Smooth muscle cell of the brain vasculature (primary cell): ENCODE data around the gene TAAR2.
"Not testable (repeated sequence)": the region's sequence is repeated elsewhere in the genome, so short reads cannot be mapped to it uniquely, and the experiment has no call there.

Source experiments
- DNase-seq: peaks from one replicate; pipeline ENCODE4 v3.0.0-alpha.2; 2012; ENCODE audit warnings: low read depth, low spot score

TAAR2 gene

DNA sequence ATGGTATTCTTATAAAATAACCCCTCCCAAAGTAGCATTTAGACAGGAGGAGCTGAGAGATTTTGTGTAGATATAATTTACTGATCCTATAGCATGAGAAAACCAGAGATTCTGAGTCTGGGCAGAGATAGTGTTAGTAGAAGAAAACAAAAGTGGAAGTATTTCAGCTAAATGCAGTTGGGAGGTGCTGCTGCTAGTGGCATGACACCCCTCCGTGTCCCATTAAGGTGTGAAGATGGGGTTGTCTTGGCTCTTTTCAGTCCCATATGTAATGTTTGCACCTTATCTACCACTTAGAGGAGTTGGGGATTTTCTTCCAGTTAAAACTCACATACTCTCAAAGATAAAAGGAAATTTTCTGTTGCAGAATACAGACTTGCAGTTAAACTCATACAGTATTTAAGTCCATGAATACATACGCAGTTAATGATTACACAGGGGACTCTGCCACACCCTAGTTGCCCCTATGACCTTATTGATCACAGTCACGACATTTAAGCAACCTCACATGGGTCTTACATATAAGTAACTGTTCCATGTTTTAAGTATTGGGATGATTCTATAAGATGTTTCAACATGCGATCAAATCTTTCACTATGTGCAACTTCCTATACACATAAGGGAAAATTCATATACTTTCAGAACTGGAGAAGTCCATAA, 11.5 kb downstream of the TAAR2 start:
- DNase-seq = no peak

DNA sequence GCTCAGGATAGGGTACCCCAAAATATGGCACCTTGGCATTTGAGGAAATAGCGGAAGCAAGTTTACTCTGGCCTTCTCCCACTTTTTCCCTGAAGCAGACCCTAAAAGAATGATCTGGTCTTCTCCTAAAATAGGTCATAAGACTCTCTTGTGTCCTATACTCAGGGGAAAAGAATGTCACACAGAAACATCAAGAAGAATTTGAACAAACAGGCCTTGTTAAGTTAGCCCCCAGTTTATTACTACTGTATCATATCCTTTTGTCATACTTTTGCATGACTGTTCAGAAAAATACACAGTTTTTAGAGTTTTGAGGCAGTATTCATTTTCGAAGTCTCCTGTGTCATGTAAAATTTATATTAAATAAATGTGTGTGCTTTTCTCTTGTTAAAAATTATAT, 12.5 kb downstream of the TAAR2 start:
- no peak for DNase-seq

GRCh38 chr6:132607544-132608233, 16.4 kb downstream of the TAAR2 start:
- no peak for DNase-seq

- DNase-seq = no peak
Observed at GRCh38 chr6:132604635-132605152, 19.4 kb downstream of the TAAR2 start.

DNA sequence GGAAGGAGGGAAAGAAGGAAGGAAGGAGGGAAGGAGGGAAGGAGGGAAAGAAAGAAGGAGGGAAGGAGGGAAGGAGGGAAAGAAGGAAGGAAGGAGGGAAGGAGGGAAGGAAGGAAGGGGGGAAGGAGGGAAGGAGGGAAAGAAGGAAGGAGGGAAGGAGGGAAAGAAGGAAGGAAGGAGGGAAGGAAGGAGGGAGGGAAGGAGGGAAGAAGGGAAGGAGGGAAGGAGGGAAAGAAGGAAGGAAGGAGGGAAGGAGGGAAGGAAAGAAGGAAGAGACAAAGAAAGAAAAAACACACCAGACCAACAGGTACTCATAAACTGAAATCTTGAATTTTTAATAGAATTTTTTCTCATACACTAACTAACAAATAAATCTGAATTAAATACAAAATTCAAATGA, 23.2 kb downstream of the TAAR2 start:
- not testable (repeated sequence) for DNase-seq

DNA sequence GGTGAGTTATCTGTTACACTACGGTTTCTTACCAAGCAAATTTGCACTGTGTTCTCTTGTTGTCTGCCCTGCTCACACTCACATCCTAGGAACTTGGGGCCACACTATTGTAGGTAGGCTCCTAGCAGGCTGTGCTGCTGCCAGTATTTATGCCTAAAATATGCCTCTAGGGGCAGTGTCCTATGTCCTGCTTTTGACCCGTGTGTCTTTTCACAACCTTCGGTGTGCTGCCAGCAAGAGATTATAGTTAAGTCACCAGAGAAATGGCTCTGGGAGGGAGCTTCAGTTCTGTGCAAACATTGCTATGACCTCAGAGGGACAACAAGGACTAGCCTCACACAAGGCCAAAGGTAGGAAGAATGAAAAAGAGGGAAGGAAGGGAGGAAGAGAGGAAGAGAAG, 25.6 kb downstream of the TAAR2 start:
- no peak for DNase-seq

DNA sequence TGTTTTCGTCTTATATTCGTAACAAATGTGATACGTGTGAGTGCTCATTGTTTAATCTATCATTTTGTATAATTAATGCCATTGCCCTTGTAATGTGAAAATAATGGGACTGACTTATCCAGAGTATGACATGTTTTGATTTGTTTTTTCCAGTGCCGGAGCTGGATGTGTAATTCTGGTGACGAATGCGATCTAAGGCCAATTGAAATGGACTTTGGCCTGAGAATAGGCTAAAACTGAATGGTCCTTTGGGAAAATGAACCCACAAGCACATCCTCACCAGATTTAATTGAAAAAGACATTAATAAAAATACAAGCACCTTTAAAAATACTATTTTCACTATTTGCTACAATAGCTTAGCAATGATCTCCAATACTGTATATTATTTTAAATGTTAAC, 27.9 kb downstream of the TAAR2 start:
- DNase-seq = no peak

DNA sequence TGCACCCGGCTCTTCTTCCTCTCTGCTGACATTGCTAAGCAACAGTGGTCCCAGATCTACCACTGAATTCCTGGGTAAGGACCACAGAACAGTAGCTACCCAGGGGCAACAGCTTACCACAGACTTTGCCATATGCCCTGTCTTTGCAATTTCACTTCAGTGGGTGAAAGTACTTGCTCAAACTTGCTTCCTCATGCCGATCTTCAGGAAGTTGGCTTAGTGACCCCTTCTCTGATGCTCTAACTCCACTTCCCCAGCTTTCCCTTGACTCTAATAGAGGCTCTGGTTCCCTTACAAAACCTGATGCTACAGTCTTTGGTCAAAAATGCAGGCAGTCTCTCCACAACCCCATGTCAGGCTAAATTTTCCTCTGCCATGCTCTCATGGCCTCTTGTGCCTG, 31.2 kb downstream of the TAAR2 start:
- no peak for DNase-seq

DNA sequence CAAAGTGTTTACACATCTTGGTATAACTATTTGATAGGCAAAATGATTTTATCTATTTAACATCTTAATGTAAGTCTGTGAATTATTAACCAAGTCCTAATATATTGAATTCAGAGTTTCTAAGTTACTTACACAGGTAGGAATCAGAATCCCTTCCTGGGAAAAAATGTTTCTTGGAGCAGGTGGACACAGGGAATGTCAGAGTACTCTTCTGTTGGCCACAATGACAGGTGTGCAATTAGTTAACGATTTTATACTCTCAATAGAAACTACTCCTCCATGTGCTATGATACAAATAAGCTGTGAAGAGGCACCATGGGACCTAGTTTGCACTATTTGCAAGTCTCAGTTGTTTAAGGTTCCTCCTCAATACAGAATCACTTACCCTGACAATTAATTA, 33.7 kb downstream of the TAAR2 start:
- DNase-seq = no peak

- DNase-seq = no peak
Observed at GRCh38 chr6:132589454-132589853, 34.6 kb downstream of the TAAR2 start, which contains the start of gene TAAR5. Gene TAAR5 (minus strand): TSS chr6:132589741. CDS start chr6:132589686, 55 bp downstream.

DNA sequence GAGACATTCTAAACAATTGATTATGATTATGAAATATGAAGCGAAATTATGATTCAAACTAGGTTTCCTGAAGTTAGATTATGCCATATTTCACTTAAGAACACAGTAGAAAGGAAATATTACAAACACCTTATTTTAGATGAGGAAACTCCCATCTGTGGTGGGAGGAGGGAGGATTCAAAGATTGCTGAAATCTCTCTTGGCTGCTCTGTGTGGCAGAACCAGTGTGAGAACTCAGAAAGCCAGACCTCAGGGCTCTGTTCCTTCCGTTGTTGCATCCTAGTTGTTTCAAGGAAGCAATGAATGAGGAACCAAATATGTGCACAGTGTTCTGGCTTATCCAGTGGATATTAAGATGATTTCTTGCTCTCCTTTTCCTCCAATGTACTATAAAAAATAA, 36.7 kb downstream of the TAAR2 start:
- no peak for DNase-seq

- no peak for DNase-seq
Observed at GRCh38 chr6:132584698-132585097, 39.4 kb downstream of the TAAR2 start.

GRCh38 chr6:132571774-132572173, 52.3 kb downstream of the TAAR2 start:
- DNase-seq = no peak

- no peak for DNase-seq
Observed at GRCh38 chr6:132570221-132570777, 53.8 kb downstream of the TAAR2 start, which contains the start of gene TAAR6. Gene TAAR6 (plus strand): TSS chr6:132570322. CDS start chr6:132570322, 0 bp downstream.

DNA sequence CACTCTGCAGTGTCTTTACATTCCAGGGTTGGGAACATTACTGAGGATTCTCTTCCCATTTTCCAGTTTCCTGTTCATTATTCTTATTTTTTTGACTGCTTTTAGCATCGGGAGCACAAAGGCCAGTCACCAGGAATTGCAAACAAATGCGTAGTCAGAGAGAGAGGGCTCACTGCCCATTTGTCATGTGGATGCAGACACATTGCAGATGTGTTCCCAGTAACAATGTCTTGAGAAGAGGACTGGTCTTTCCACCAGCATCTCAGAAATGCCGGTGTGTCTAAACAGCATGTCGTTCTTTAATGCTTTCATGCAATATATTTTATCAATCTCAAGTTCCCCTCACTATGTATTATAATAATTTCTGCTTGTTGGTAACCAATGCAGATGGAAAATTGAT, 54.9 kb downstream of the TAAR2 start:
- DNase-seq = no peak

DNA sequence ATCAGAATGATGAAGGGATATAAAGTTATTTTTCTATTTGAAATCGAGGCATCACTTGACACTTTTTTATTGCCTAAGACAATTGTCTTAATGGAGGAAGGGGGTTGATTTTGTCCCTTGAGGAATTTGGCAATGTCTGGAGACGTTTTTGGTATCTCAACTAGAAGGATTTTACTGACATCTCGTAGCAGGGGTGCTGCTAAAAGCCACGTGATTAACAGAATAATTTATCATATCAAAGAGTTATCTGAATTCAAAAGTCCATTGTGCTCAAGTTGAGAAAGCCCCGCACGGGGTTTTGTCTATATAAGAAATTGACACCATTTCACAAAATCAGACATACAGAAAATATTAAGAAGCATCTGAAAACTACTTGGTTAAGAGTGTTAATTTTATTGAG, 55.5 kb downstream of the TAAR2 start:
- DNase-seq = no peak

GRCh38 chr6:132567566-132567965, 56.5 kb downstream of the TAAR2 start:
- DNase-seq = no peak
